Spleen (tissue), 7 donors: ENCODE data around the gene STAC3.

Experiments
- CTCF ChIP-seq, 11 experiments: fragments of 200-600 bp in 7 of 11; fragments of 450-650 bp in 4 of 11; sonication (generic) in 4 of 11; IDR thresholded peaks in 8 of 11; conservative IDR thresholded peaks in 3 of 11; 1 replicate in 7 of 11; 2 replicates in 4 of 11; pipeline versions ENCODE4 v1.4.0 to v1.8.0; 2016 to 2021; ENCODE audit warnings: antibody characterized with exemption in 11 of 11, inconsistent platforms in 4 of 11, mild to moderate bottlenecking in 1 of 11
- POLR2AphosphoS5 ChIP-seq, 3 donors: sonication (generic); formaldehyde crosslinking; IDR thresholded peaks; one replicate each; pipeline ENCODE4 v1.5.1; 2017; ENCODE audit warnings: antibody characterized with exemption in 3 of 3
- donor health status: DM: no; HTN: no; CAD: no; lungs with moderate emphysema.
- donor health status: DM: no; HTN: no; CAD: no.
- donor health status: DM: no; HTN: no; CAD: no.

GRCh38 chr12:57239587-57240065, 11.4 kb downstream of the STAC3 start:
- no peak for TF ChIP-seq CTCF (IDR thresholded peaks at IDR 0.05 in 8 of 11, conservative IDR thresholded peaks at IDR 0.05 in 3 of 11)
- no peak for TF ChIP-seq POLR2AphosphoS5 (IDR thresholded peaks at IDR 0.05)
